Sigmoid colon (tissue), 7 donors: Measurements from ENCODE around the gene ANKRD1. TPM values are rescaled to one million over a fixed set of nuclear protein-coding genes. Genes with fewer than 3 reads are reported as not detected.

ENCODE experiments used
- DNase-seq: peaks from one replicate; pipeline ENCODE4 v3.0.0-alpha.2; 2019
- H3K27ac ChIP-seq, 4 donors: fragments of 200-600 bp; sonication (generic); one replicate each; pipeline ENCODE4 v1.5.1; 2016 to 2019; ENCODE audit warnings: mild to moderate bottlenecking in 1 of 4
- H3K27me3 ChIP-seq, 3 donors: fragments of 200-600 bp; sonication (generic); one replicate each; pipeline ENCODE4 v1.5.1; 2019; ENCODE audit warnings: mild to moderate bottlenecking in 1 of 3
- H3K36me3 ChIP-seq, 4 donors: fragments of 200-600 bp; sonication (generic); one replicate each; pipeline ENCODE4 v1.5.1; 2016 to 2019
- H3K4me1 ChIP-seq, 4 donors: fragments of 200-600 bp; sonication (generic); one replicate each; pipeline ENCODE4 v1.5.1; 2017 to 2019
- H3K4me3 ChIP-seq, 4 donors: fragments of 200-600 bp; sonication (generic); one replicate each; pipeline ENCODE4 v1.5.1; 2017 to 2019; ENCODE audit warnings: mild to moderate bottlenecking in 2 of 4, moderate library complexity in 1 of 4
- H3K9me3 ChIP-seq, 4 donors: fragments of 200-600 bp in 3 of 4; sonication (generic) in 3 of 4; one replicate each; pipeline versions ENCODE4 v1.5.1 to v1.6.1; 2013 to 2019
- EP300 ChIP-seq, 4 donors: sonication (generic); formaldehyde crosslinking; IDR thresholded peaks; one replicate each; pipeline ENCODE4 v1.6.1; 2017; ENCODE audit warnings: antibody characterized with exemption in 4 of 4
- POLR2A ChIP-seq, 2 donors: fragments of 450-650 bp; IDR thresholded peaks; one replicate each; pipeline ENCODE4 v1.6.1; 2016; ENCODE audit warnings: antibody characterized with exemption in 2 of 2, mild to moderate bottlenecking in 2 of 2, moderate library complexity in 2 of 2
- POLR2AphosphoS5 ChIP-seq, 4 donors: sonication (generic); formaldehyde crosslinking; IDR thresholded peaks; one replicate each; pipeline ENCODE4 v1.6.1; 2017; ENCODE audit warnings: antibody characterized with exemption in 4 of 4
- WGBS, 2 donors: extraction: QIAGEN DNeasy Blood & Tissue Kit; methylation state at CpG; one replicate each; pipeline ENCODE4 v1.1.7; 2013; 5-methylcytosine and 5-hydroxymethylcytosine counted together
- intact Hi-C: fragments of 100-400 bp; cut with DNase I; formaldehyde crosslinking; loops from one replicate; pipeline ENCODE4 v1.15.1; 2023
- polyA plus RNA-seq, 3 donors: library from polyadenylated mRNA; stranded (reverse); fragments of 200-250 nt; gene quantifications; one replicate each; pipeline ENCODE4 v1.2.3, GENCODE V29; 2013
- total RNA-seq, 4 donors: library from RNA; depleted of rRNA; stranded (reverse); fragments of >200 nt; gene quantifications; one replicate each; pipeline ENCODE4 v1.1.0, GENCODE V29; 2016
- TF ChIP-seq, protein P1 (sequence below), 4 experiments: fragments of 450-650 bp in 3 of 4; fragments of 200-600 bp in 1 of 4; IDR thresholded peaks; one replicate each; pipeline ENCODE4 v1.5.1; 2016 to 2019; ENCODE audit warnings: antibody characterized with exemption in 4 of 4, mild to moderate bottlenecking in 3 of 4, moderate library complexity in 2 of 4
- donor health status: healthy with polysubstance abuse.
- donor health status: Bipolar disorder and iron deficiency.
- donor health status: healthy.

ANKRD1 gene
- total and polyA plus RNA-seq, 7 donors = 2.4 to 8.4 (median 2.5) TPM; not detected in 4

DNA sequence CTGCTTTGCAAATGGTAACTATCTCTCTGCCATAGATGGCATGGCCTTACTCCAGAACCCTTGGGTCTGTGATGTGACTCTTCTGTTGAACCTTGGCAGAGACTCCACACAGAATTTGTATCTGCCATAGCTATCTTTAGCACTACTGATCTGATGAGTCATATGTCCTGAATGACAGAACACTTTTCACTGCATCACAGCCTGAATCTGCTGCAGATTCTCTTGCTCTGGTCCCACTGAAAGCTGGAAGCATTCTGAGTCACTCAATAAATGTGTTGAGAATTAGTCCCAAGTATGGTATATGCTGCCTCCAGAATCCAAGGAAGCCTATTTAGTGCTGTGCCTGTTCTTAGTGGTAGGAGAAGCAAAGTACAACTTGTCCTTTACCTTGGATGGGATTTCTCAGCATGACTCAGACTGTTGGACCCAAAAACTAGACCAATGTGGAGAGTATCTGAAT, 39.5 kb upstream of the ANKRD1 start:
- intact Hi-C loops = no loop called here
- TF ChIP-seq POLR2AphosphoS5 (IDR thresholded peaks at IDR 0.05) = peak in 1 of 4 donors; percentile 4
- TF ChIP-seq EP300 (IDR thresholded peaks at IDR 0.05) = no peak
- no peaks in the 10 kb centered on the region for H3K27me3 ChIP-seq
- no peaks in the 10 kb centered on the region for H3K36me3 ChIP-seq
- no peaks in the 10 kb centered on the region for H3K9me3 ChIP-seq
- H3K4me1 ChIP-seq = peaks cover 0 to 10% (median 7%) of the 10 kb centered on the region in 4 donors
- H3K27ac ChIP-seq = peak overlapping the region in 1 of 4 donors; percentile 33
- H3K4me3 ChIP-seq = no peak overlapping the region
- no peak for DNase-seq

- 22 to 78% methylated on average over 1 of the region's 1 CpG for WGBS, 2 donors
- DNase-seq = no peak
- intact Hi-C loops = no loop called here
- Histone ChIP-seq H3K9me3 (no peaks in the 10 kb centered on the region), H3K27me3 (no peaks in the 10 kb centered on the region), H3K4me1 (peaks cover 0 to 10% (median 5%) of the 10 kb centered on the region in 4 donors), H3K27ac (peak overlapping the region in 1 of 4 donors; percentile 33), H3K4me3 (no peak overlapping the region), H3K36me3 (no peaks in the 10 kb centered on the region)
- no peak for TF ChIP-seq POLR2AphosphoS5 (IDR thresholded peaks at IDR 0.05)
- TF ChIP-seq POLR2A (IDR thresholded peaks at IDR 0.05) = no peak
- TF ChIP-seq, protein P1, sequence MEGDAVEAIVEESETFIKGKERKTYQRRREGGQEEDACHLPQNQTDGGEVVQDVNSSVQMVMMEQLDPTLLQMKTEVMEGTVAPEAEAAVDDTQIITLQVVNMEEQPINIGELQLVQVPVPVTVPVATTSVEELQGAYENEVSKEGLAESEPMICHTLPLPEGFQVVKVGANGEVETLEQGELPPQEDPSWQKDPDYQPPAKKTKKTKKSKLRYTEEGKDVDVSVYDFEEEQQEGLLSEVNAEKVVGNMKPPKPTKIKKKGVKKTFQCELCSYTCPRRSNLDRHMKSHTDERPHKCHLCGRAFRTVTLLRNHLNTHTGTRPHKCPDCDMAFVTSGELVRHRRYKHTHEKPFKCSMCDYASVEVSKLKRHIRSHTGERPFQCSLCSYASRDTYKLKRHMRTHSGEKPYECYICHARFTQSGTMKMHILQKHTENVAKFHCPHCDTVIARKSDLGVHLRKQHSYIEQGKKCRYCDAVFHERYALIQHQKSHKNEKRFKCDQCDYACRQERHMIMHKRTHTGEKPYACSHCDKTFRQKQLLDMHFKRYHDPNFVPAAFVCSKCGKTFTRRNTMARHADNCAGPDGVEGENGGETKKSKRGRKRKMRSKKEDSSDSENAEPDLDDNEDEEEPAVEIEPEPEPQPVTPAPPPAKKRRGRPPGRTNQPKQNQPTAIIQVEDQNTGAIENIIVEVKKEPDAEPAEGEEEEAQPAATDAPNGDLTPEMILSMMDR (IDR thresholded peaks at IDR 0.05) = no peak
- TF ChIP-seq EP300 (IDR thresholded peaks at IDR 0.05) = no peak
Observed at GRCh38 chr10:90959826-90960225, 38.9 kb upstream of the ANKRD1 start.

DNA sequence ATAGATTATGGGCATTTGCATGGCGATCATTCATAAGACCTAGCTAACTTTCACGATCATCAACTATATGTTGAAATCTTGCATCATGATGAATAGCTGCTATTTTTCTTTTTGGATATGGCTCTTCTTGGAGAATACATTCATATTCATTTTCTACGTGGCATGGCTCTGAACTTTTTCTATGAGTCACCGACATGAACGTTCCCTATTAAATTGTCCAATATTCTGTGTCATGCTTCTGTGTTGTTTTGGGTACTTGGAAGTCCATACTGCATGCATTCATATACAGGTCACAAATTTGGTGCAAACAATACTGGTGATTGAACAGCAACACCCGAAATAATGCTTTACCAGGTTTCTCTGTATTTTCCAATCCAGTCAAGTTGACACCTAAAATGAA, 37.9 kb upstream of the ANKRD1 start:
- DNase-seq = no peak
- WGBS, 2 donors = 92 to 94% methylated on average over 6 of the region's 6 CpGs
- Histone ChIP-seq H3K27ac (no peak overlapping the region), H3K36me3 (no peaks in the 10 kb centered on the region), H3K9me3 (no peaks in the 10 kb centered on the region), H3K4me1 (peaks cover 0 to 10% (median 4%) of the 10 kb centered on the region in 4 donors), H3K27me3 (no peaks in the 10 kb centered on the region), H3K4me3 (no peak overlapping the region)
- TF ChIP-seq EP300 (IDR thresholded peaks at IDR 0.05) (no peak), POLR2AphosphoS5 (IDR thresholded peaks at IDR 0.05) (no peak), POLR2A (IDR thresholded peaks at IDR 0.05) (no peak)
- TF ChIP-seq, protein P1 (IDR thresholded peaks at IDR 0.05) = no peak
- intact Hi-C loops = no loop called here

GRCh38 chr10:90947030-90947960, 26.4 kb upstream of the ANKRD1 start:
- TF ChIP-seq POLR2AphosphoS5 (IDR thresholded peaks at IDR 0.05) (no peak), EP300 (IDR thresholded peaks at IDR 0.05) (no peak), POLR2A (IDR thresholded peaks at IDR 0.05) (no peak)
- TF ChIP-seq, protein P1 (IDR thresholded peaks at IDR 0.05) = no peak
- Histone ChIP-seq H3K4me3 (no peak overlapping the region), H3K27ac (no peak overlapping the region), H3K36me3 (no peaks in the 10 kb centered on the region), H3K4me1 (no peaks in the 10 kb centered on the region), H3K27me3 (no peaks in the 10 kb centered on the region), H3K9me3 (no peaks in the 10 kb centered on the region)
- DNase-seq = no peak
- 83 to 86% methylated on average over 5 of the region's 5 CpGs for WGBS, 2 donors
- intact Hi-C loops = no loop called here

- no peaks in the 10 kb centered on the region for H3K4me1 ChIP-seq
- intact Hi-C loops = no loop called here
- H3K4me3 ChIP-seq = no peak overlapping the region
- TF ChIP-seq POLR2AphosphoS5 (IDR thresholded peaks at IDR 0.05) (no peak), POLR2A (IDR thresholded peaks at IDR 0.05) (no peak), EP300 (IDR thresholded peaks at IDR 0.05) (no peak)
- TF ChIP-seq, protein P1 (IDR thresholded peaks at IDR 0.05) = no peak
- WGBS, 2 donors = 78 to 93% methylated on average over 4 of the region's 4 CpGs
- DNase-seq = no peak
- no peaks in the 10 kb centered on the region for H3K9me3 ChIP-seq
- no peaks in the 10 kb centered on the region for H3K27me3 ChIP-seq
- H3K27ac ChIP-seq = peak overlapping the region in 1 of 4 donors; percentile 6
- no peaks in the 10 kb centered on the region for H3K36me3 ChIP-seq
Observed at GRCh38 chr10:90945491-90946070, 24.7 kb upstream of the ANKRD1 start.
